HG03039 (cell line): ENCODE results near the gene UNC13A.

Experiments
- ATAC-seq: cut with Tn5 transposase; IDR thresholded peaks from one replicate; pipeline ENCODE4 v1.9.1; 2021; ENCODE audit warnings: mild to moderate bottlenecking, moderate library complexity; ENCODE audit not compliant: unreplicated experiment

The UNC13A gene

DNA sequence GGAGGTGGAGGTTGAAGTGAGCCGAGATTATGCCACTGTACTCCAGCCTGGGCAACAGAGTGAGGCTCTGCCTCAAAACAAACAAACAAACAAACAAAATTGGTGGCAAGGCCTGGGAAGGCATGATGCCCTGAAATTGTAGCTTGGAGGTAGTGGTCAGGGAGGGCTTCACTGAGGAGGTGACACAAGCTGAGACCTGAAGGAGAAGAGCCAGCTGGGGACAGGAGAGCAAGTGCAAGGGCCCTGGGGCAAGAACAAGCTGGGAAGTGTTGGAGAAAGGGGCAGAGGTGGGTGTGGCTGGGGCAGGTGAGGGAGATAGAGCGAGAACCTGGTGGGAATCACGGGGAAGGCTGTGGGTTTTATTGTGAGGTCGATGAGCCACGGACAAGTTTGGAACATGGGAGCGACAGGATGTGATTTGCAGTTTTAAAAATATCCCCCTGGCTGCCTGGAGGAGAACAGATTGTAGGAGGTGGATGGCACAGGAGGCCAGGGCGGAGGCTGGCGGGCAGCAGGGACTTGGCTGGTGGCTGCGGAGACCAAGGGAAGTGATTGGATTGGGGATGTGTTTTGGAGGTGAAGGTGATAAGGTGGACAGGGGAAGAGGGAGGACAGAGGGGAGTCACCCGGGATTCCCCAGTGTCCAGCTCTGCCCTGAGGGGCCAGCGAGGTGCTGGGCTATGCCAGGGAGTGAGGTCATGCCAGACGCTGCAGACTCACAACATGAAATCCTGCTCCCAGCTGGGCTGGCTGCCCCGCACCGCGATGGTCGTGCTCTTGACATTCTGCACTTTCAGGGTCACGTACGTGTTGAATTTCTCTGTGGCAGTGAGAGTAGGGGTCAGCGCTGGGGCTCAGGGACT is 14.0 kb downstream of the UNC13A start:
- no peak for ATAC-seq

GRCh38 chr19:17671906-17672305 is 16.2 kb downstream of the UNC13A start:
- ATAC-seq, result no peak

GRCh38 chr19:17669419-17669818 is 18.7 kb downstream of the UNC13A start:
- ATAC-seq, result no peak

- no peak for ATAC-seq
Observed at GRCh38 chr19:17665058-17665457, 23.1 kb downstream of the UNC13A start.

DNA sequence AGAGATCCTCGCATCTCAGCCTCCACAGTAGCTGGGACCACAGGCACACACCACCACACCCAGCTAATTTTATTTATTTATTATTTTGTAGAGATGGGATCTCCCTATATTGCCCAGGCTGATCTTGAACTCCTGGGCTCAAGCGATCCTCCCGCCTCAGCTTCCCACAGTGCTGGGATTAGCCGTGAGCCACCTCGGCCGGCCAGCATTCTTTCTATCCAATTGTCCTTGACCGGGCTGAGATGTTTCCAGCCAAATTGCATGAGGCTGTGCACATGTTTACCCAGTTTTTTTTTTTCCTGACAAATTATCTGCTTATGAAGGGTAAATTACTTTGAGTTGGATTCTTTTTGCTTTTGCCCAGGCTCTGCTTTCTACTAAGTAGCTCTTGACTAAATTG is 28.2 kb downstream of the UNC13A start:
- no peak for ATAC-seq

- ATAC-seq, result no peak
Observed at GRCh38 chr19:17658666-17659065, 29.5 kb downstream of the UNC13A start.

DNA sequence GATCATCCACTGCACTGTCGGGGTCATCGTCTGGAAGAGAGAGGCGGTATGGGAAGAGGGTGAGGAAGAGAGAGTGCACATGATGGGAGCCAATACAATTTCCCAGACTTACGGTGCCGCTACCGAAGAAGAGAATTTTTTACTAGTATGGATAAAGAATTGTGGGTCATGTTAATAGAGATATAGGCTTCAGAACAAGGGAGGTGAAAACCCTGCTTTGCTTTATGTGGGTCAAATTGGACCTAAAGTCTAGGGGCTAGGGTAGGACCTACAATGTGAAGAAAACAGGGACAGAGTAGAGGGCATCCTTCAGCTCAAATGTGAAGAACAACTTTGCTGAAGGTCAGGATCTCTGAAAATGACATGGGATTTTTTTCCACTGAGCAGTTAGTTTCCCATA is 29.9 kb downstream of the UNC13A start:
- ATAC-seq, result no peak

DNA sequence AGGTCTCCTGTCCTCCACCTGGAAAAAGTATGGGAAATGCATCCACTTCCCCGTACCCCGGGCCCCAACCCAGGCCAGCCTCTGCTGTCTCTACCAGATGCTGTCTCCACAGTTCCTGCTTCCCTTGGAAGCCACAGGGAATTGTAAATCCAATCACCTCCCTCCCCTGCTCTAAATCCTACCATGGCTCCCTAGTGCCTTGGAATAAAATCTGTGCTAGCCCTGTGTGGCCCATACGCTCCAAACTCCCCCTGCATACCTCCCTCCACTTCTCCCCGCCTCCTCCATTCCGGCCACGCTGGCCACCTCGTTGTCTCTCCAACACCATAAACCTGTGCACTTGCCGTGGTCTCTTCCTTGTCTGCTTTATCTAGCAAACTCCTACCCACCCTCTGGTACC is 31.2 kb downstream of the UNC13A start:
- no peak for ATAC-seq

DNA sequence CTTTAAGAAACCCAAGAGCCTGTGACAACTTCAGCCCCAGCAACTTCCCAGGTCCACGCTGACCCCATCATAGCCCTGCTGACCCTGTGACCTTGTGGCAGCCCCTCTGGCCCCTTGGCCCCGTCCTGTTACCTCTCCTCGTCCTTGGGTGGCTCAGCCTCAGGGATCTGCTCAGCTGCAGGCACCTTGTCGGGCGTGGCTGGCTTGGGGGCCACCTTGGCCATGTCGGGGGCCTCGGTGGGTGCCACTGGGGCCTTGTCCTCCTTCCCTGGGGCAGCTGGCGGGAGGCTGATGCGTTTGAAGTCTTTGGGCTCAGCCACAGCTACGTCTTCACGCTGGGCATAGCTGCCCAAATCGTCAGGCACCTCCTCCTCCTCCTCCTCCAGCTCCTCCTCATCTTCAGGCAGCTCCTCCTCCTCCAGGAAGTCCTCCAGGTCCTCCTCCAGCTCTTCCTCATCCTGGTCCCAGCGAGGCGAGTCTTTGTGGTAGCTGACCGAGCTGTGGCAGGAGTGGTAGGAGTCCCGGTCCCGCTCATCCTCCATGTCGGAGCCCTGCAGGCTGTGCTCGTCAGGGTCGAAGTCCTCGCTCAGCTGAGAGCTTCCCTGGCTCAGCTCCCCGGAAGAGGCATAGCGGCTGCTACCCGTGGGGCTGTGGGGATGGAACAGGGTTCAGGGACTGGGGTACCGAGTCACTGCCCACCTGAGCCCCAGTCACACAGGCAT is 32.2 kb downstream of the UNC13A start:
- ATAC-seq, result no peak

- no peak for ATAC-seq
Observed at GRCh38 chr19:17654993-17655392, 33.2 kb downstream of the UNC13A start.

DNA sequence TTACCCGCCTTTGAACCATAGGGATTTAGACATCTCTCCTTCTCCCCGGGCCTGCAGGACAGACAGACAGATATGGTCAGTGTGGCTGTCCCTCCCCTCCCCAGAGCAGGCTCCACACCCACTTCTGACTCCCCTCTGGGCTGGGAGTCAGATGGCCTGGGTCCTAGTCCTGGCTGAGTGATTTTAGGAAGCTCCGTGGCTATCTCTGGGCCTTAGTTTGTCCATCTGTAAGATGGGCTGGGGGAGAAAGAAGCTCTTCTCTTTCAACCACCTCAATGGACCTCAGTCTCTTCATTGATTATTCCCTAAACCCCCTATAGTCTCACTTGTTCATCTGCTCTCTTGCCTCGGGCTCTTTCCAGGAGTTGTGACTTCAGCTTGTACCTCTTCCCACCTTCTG is 35.5 kb downstream of the UNC13A start:
- no peak for ATAC-seq

- ATAC-seq, result no peak
Observed at GRCh38 chr19:17648786-17649185, 39.4 kb downstream of the UNC13A start.

DNA sequence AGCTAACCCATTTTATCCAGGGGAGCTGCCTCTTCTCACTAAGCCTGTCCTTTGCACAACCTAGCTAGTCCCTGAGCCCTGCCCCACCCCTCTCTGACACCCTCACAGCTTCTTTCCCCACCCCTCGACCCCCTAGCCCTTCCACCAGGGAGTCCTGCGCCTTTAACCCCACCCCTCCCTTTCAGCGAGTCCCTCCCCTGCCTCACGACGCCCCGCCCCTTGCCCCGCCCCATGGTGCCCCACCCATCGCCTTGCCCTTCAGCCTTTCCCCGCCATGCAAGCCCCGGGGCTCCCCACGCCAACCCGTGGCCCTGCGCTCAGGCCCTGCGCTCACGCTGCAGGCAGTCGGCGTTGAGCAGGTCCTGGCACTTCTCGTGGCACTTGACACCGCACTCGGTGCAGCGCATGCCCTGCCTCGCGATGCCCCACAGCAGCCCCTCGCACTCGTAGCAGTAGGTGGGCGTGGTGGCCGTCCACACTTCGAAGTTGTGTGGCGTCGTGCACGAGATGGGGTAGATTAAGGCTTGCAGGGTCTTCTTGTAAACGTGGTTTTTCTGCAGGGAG is 40.0 kb downstream of the UNC13A start:
- no peak for ATAC-seq

GRCh38 chr19:17647071-17648020 is 40.8 kb downstream of the UNC13A start:
- no peak for ATAC-seq

DNA sequence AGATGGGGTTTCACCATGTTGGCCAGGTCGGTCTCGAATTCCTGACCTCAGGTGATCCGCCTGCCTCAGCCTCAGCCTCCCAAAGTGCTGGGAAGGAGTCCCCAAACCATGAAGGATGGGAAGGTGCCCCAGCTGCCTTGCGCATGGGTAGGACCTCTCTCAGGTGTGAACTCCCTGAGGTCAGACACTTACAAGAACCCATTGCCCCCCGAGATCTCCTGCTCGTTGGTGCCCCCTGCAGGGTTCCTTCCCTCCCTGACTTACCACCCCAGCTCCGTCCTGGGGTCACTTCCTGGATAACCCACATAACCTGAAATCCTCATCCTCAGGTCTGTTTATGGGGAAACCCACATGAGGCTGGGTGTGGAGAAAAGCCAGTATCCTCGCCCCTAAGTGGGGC is 41.7 kb downstream of the UNC13A start:
- no peak for ATAC-seq

DNA sequence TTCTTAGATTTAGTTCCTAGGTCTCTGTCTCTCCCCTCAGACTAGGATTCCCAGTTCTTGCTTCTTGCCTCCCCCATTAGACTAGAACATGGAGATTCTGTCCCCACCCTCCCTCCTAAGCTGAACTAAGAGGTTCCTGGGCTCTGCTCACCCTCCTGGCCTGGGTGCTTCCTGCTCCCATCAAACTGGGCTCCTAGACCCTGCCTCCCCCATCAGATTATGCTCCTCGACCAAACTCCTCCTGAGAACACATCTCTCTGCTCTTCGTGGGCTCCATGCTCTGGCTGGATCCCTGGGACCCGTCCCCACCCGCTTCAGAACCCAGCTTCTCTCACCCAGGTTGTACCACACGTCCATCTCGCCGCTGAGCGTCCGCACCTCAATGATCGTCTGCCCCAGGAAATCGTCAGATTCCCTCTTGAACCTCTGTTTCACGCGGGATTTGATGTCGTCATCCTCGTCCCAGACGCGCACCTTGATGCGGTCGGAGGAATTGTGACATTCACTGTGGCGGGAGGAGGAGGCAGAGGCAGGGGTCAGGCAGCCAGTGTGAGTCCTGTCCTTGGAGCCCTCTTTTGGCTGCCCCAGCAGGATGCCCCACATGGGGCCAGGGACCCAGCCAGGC is 42.7 kb downstream of the UNC13A start:
- no peak for ATAC-seq

- no peak for ATAC-seq
Observed at GRCh38 chr19:17642656-17643055, 45.5 kb downstream of the UNC13A start.

- no peak for ATAC-seq
Observed at GRCh38 chr19:17641846-17642245, 46.3 kb downstream of the UNC13A start.

DNA sequence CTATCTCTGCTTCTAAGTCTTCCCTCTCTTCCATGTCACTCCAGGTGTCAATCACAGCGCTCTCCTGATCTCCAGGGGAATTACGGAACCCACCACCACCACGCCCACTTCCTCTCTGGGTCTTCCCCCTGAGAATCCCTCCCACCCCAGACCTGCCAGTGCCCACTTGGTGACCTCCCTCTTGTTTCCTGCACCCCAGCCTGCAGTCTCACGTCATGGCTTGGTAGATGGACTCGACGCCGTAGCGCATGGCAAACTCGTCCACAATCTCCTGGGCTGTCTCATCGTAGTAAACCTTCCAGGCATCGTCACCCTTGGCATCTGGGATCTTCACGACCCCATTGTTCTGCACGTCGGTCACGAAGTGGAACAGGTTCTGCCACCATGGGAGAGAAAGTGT is 47.0 kb downstream of the UNC13A start:
- ATAC-seq, result no peak

GRCh38 chr19:17633700-17634099 is 54.5 kb downstream of the UNC13A start:
- no peak for ATAC-seq
